HUES64 (cell line): ENCODE results near the gene YJEFN3.

Experiments used
- H3K27ac ChIP-seq: 2 replicates; pipeline ENCODE4 v1.7.0; 2013; ENCODE audit warnings: low read depth, low read length, inconsistent platforms
- H3K27me3 ChIP-seq: 2 replicates; pipeline ENCODE4 v1.6.1; 2013; ENCODE audit warnings: mild to moderate bottlenecking, low read length; ENCODE audit not compliant: insufficient read depth
- H3K36me3 ChIP-seq: 2 replicates; pipeline ENCODE4 v1.6.1; 2013; ENCODE audit warnings: mild to moderate bottlenecking, low read length; ENCODE audit not compliant: insufficient read depth
- H3K4me1 ChIP-seq: 2 replicates; pipeline ENCODE4 v1.6.1; 2013; ENCODE audit warnings: mild to moderate bottlenecking, low read length, moderate library complexity; ENCODE audit not compliant: insufficient read depth
- H3K4me3 ChIP-seq: 2 replicates; pipeline ENCODE4 v1.5.1; 2013; ENCODE audit warnings: mild to moderate bottlenecking, low read length, moderate library complexity
- H3K9ac ChIP-seq: 2 replicates; pipeline ENCODE4 v1.6.1; 2013; ENCODE audit warnings: mild to moderate bottlenecking, low read depth, low read length
- H3K9me3 ChIP-seq: 2 replicates; pipeline ENCODE4 v1.6.1; 2013; ENCODE audit warnings: low read depth, low read length; ENCODE audit not compliant: insufficient read depth
- WGBS: fragments of 150-250, 120-280 bp; methylation state at CpG from one replicate; pipeline ENCODE4 v1.1.7; 2013; ENCODE audit warnings: missing lambda C conversion rate; 5-methylcytosine and 5-hydroxymethylcytosine counted together

YJEFN3 gene

GRCh38 chr19:19563348-19563848, 34.7 kb downstream of the YJEFN3 start:
- no peaks in the 10 kb centered on the region for H3K4me1 ChIP-seq
- H3K9me3 ChIP-seq, result no peaks in the 10 kb centered on the region
- no peak overlapping the region for H3K27ac ChIP-seq
- H3K36me3 ChIP-seq, result no peaks in the 10 kb centered on the region; the same call in 1 of the 2 replicates
- H3K27me3 ChIP-seq, result no peaks in the 10 kb centered on the region
- H3K4me3 ChIP-seq, result no peak overlapping the region
- H3K9ac ChIP-seq, result no peak overlapping the region
- 91% methylated on average over 17 of the region's 17 CpGs for WGBS

- H3K36me3 ChIP-seq, result peaks cover 2% of the 10 kb centered on the region; the same call in 1 of the 2 replicates
- no peak overlapping the region for H3K9ac ChIP-seq
- no peaks in the 10 kb centered on the region for H3K27me3 ChIP-seq
- no peaks in the 10 kb centered on the region for H3K4me1 ChIP-seq
- H3K9me3 ChIP-seq, result no peaks in the 10 kb centered on the region
- no peak overlapping the region for H3K4me3 ChIP-seq
- no peak overlapping the region for H3K27ac ChIP-seq
- WGBS, result 89% methylated on average over 6 of the region's 7 CpGs
These were observed 37.6 kb downstream of the YJEFN3 start for GRCh38 chr19:19566306-19566705.

GRCh38 chr19:19567391-19567790, 38.7 kb downstream of the YJEFN3 start:
- no peaks in the 10 kb centered on the region for H3K27me3 ChIP-seq
- no peak overlapping the region for H3K9ac ChIP-seq
- no peak overlapping the region for H3K4me3 ChIP-seq
- WGBS, result 93% methylated on average over 3 of the region's 3 CpGs
- H3K36me3 ChIP-seq, result peaks cover 2% of the 10 kb centered on the region; the same call in 1 of the 2 replicates
- no peaks in the 10 kb centered on the region for H3K9me3 ChIP-seq
- no peaks in the 10 kb centered on the region for H3K4me1 ChIP-seq
- H3K27ac ChIP-seq, result no peak overlapping the region

- WGBS, result 96% methylated on average over 24 of the region's 25 CpGs
- no peak overlapping the region for H3K4me3 ChIP-seq
- H3K36me3 ChIP-seq, result peaks cover 2% of the 10 kb centered on the region; the same call in 1 of the 2 replicates
These were observed 40.4 kb downstream of the YJEFN3 start for GRCh38 chr19:19568802-19569756.

GRCh38 chr19:19570571-19570970, 41.9 kb downstream of the YJEFN3 start:
- Histone ChIP-seq H3K4me3 (no peak overlapping the region), H3K27me3 (no peaks in the 10 kb centered on the region), H3K27ac (no peak overlapping the region), H3K36me3 (0 out of 2 replicates have a peak, but pooled peaks cover 2% of the 10 kb centered on the region), H3K4me1 (no peaks in the 10 kb centered on the region; the same call in 1 of the 2 replicates), H3K9me3 (no peaks in the 10 kb centered on the region), H3K9ac (no peak overlapping the region)
- 83% methylated on average over 10 of the region's 10 CpGs for WGBS

More at GRCh38 chr19:19568802-19569756, 40.4 kb downstream of the YJEFN3 start:
- Histone ChIP-seq H3K27me3 (no peaks in the 10 kb centered on the region), H3K9me3 (no peaks in the 10 kb centered on the region), H3K9ac (no peak overlapping the region), H3K4me1 (no peaks in the 10 kb centered on the region), H3K27ac (no peak overlapping the region)

- no peaks in the 10 kb centered on the region for H3K9me3 ChIP-seq
- 0 out of 2 replicates have a peak, but pooled peaks cover 2% of the 10 kb centered on the region for H3K36me3 ChIP-seq
- H3K27ac ChIP-seq, result no peak overlapping the region
- 94% methylated on average over 11 of the region's 11 CpGs for WGBS
- no peak overlapping the region for H3K9ac ChIP-seq
- H3K4me3 ChIP-seq, result no peak overlapping the region
- no peaks in the 10 kb centered on the region; the same call in 1 of the 2 replicates for H3K4me1 ChIP-seq
- H3K27me3 ChIP-seq, result no peaks in the 10 kb centered on the region
These were observed 42.5 kb downstream of the YJEFN3 start for GRCh38 chr19:19571071-19571786.

- H3K27ac ChIP-seq, result no peak overlapping the region
- no peaks in the 10 kb centered on the region for H3K27me3 ChIP-seq
- H3K36me3 ChIP-seq, result no peaks in the 10 kb centered on the region
- no peak overlapping the region for H3K4me3 ChIP-seq
- H3K4me1 ChIP-seq, result no peaks in the 10 kb centered on the region; the same call in 1 of the 2 replicates
- no peak overlapping the region for H3K9ac ChIP-seq
- WGBS, result 60% methylated on average over 6 of the region's 6 CpGs
- H3K9me3 ChIP-seq, result no peaks in the 10 kb centered on the region
These were observed 46.7 kb downstream of the YJEFN3 start for GRCh38 chr19:19575411-19575810.

- no peaks in the 10 kb centered on the region; the same call in 1 of the 2 replicates for H3K4me1 ChIP-seq
- no peaks in the 10 kb centered on the region for H3K36me3 ChIP-seq
- H3K27ac ChIP-seq, result no peak overlapping the region
- H3K9ac ChIP-seq, result no peak overlapping the region
- no peaks in the 10 kb centered on the region for H3K9me3 ChIP-seq
- no peaks in the 10 kb centered on the region for H3K27me3 ChIP-seq
- WGBS, result 93% methylated on average over 6 of the region's 6 CpGs
- no peak overlapping the region for H3K4me3 ChIP-seq
These were observed 49.5 kb downstream of the YJEFN3 start for GRCh38 chr19:19578252-19578651.

GRCh38 chr19:19579533-19580361, 51.0 kb downstream of the YJEFN3 start:
- no peaks in the 10 kb centered on the region for H3K9me3 ChIP-seq
- H3K9ac ChIP-seq, result no peak overlapping the region
- WGBS, result 87% methylated on average over 25 of the region's 25 CpGs
- no peak overlapping the region for H3K4me3 ChIP-seq
- no peaks in the 10 kb centered on the region for H3K36me3 ChIP-seq
- H3K27me3 ChIP-seq, result no peaks in the 10 kb centered on the region
- H3K27ac ChIP-seq, result no peak overlapping the region
- H3K4me1 ChIP-seq, result no peaks in the 10 kb centered on the region; the same call in 1 of the 2 replicates

GRCh38 chr19:19580418-19580817, 51.7 kb downstream of the YJEFN3 start:
- H3K9me3 ChIP-seq, result no peaks in the 10 kb centered on the region
- H3K27me3 ChIP-seq, result no peaks in the 10 kb centered on the region
- 96% methylated on average over 4 of the region's 4 CpGs for WGBS
- no peaks in the 10 kb centered on the region for H3K36me3 ChIP-seq
- no peak overlapping the region for H3K4me3 ChIP-seq
- no peak overlapping the region for H3K9ac ChIP-seq
- H3K27ac ChIP-seq, result no peak overlapping the region
- H3K4me1 ChIP-seq, result no peaks in the 10 kb centered on the region; the same call in 1 of the 2 replicates
